MM.1S (cell line): Measurements from ENCODE around the gene MSL2.

ENCODE experiments used
- CTCF ChIP-seq: fragments of 300-600 bp; sonication (generic); IDR thresholded peaks from 2 replicates; pipeline ENCODE4 v1.5.1; 2016; ENCODE audit warnings: antibody characterized with exemption, low read length, mixed read lengths
- EZH2 ChIP-seq: fragments of 300-600 bp; sonication (generic); optimal IDR thresholded peaks from 2 replicates; pipeline ENCODE3; 2017; ENCODE audit warnings: low read depth, mild to moderate bottlenecking, antibody characterized with exemption, low read length, mixed read lengths
- EZH2phosphoT487 ChIP-seq: fragments of 300-600 bp; sonication (generic); IDR thresholded peaks from 2 replicates; pipeline ENCODE4 v1.6.1; 2018; ENCODE audit warnings: antibody characterized with exemption, low read length

- TF ChIP-seq CTCF (no peak), EZH2 (no peak), EZH2phosphoT487 (no peak)
Measured at GRCh38 chr3:136142592-136142991, 53.5 kb downstream of the MSL2 start.
